RWPE1 (cell line): ENCODE measurements around the gene DPF3.

Experiments used
- CTCF ChIA-PET: fragments of 350-600 bp; sonication (Branson Sonifier 250); formaldehyde crosslinking; extraction: SDS; loops from one replicate; lab custom pipeline; 2021; lab: Yijun Ruan, JAX
- POLR2A ChIA-PET: fragments of 400-600 bp; formaldehyde crosslinking; extraction: SDS; loops from one replicate; lab custom pipeline; 2020; ENCODE audit warnings: antibody characterized with exemption; ENCODE audit not compliant: low non-redundant PET; lab: Yijun Ruan, JAX
- DNase-seq: peaks from one replicate; pipeline ENCODE4 v3.0.0; 2012; ENCODE audit warnings: low spot score
- H3K27ac ChIP-seq: fragments of 450-650 bp; 2 replicates; pipeline ENCODE4 v1.5.1; 2017
- CTCF ChIP-seq: fragments of 450-650 bp; conservative IDR thresholded peaks from 2 replicates; pipeline ENCODE4 v1.5.1; 2017; ENCODE audit warnings: low read depth, mild to moderate bottlenecking

The DPF3 gene

DNA sequence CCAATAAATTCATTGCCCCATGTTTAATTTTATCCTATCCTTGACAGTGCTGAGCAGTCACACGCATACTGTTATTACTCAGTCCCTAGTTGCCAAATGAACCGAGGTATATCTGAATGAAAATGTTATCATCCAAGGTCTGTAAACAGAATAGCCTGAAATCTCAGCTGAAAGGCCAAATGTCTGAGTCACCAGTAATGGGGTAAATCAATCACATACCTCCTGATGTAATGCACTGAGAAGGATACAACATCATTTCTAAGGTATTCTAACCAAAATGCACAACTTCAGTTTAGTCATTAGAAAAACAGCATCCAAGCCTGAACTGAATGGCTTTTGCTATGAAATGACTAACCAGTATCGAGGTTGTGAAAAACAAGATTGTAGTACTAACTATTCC lies 228.6 kb downstream of the DPF3 start:
- H3K27ac ChIP-seq, result no peak overlapping the region
- ChIA-PET CTCF (no interaction called here), POLR2A (no interaction called here)
- DNase-seq, result peak; percentile 85
- TF ChIP-seq CTCF, result no peak

DNA sequence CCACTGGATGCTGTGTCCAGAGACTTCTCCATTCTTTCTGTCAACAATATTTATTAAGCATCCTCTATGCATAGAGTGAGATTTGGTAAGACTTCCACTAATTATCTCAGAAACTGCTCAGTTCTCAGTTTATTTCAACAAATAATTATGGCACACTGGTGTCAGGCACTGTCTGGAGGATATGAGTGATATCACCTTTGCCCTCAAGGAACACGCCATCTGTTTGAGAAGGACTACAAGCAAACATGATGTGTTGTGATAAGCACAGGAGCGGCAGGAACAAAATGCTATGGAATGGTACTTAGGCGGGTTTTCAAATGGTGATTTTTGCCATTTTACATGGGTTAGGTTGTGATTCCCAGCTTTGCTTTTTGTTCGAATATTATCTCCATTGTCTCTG lies 229.2 kb downstream of the DPF3 start:
- no peak for TF ChIP-seq CTCF
- ChIA-PET POLR2A (no interaction called here), CTCF (no interaction called here)
- H3K27ac ChIP-seq, result no peak overlapping the region
- DNase-seq, result no peak

DNA sequence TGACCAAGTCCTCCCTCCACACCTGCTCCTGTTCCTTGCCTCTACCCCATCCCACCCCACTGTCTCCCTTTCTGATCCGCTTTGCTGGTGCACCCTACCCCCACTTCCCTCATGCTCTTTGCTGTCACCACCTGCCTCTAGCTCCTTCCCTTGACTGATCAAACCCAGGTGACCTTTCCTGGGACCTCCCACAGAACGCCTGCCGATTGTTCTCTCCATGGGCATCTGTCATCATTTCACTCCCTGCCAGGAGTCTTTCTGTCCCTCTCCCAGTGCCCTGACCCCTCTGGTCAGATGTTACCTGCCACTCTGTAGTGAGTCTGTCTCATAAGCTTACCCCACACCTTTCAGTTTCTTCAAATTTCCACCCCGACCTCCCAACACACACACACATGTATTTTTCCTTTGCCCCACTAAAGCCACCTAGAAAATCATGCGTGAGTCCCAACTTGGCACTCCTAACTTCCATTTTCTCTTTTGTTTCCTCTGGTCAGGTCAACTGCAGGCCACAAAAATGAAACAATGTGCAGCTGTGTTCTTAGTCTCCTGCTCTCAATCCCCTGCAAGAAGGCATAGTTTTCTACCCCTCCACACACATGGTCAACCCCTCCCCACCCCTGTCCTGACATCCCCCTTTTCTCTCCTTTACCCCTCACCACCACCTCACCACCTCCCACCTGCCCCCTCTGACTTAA lies 229.8 kb downstream of the DPF3 start:
- ChIA-PET CTCF (no interaction called here), POLR2A (no interaction called here)
- H3K27ac ChIP-seq, result no peak overlapping the region
- TF ChIP-seq CTCF, result no peak
- DNase-seq, result no peak

DNA sequence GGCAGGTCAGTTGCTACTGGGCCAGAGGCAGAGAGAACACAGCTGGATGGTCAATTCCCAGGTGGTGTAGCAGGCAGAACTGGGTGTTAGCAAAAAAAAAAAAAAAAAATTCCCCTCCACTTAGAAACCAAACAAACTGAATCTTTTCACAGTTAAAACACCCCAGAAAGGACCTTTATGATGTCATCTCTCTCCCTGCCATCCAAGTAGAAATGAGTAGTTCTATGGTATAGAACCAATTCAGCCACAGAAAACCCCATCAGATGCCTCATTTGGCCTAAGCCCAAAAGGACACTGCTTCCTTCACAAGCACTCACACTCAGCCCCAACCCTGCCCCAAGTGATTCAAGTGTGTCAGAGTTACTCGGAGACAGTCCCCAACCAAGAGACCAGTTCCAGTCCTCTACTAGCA lies 230.8 kb downstream of the DPF3 start:
- H3K27ac ChIP-seq, result no peak overlapping the region
- DNase-seq, result no peak
- no peak for TF ChIP-seq CTCF
- ChIA-PET POLR2A (no interaction called here), CTCF (interaction anchor here (0.6 kb wide), 2 partner anchors 29 to 164 kb away, joined by 3 read pairs; no protein-coding TSS in a partner anchor)

- CTCF ChIA-PET, result interaction anchor here (0.6 kb wide), 1 partner anchor 165 kb away, joined by 3 read pairs; no protein-coding TSS in a partner anchor
- H3K27ac ChIP-seq, result no peak overlapping the region
These were observed 231.7 kb downstream of the DPF3 start for GRCh38 chr14:72662214-72662613.

DNA sequence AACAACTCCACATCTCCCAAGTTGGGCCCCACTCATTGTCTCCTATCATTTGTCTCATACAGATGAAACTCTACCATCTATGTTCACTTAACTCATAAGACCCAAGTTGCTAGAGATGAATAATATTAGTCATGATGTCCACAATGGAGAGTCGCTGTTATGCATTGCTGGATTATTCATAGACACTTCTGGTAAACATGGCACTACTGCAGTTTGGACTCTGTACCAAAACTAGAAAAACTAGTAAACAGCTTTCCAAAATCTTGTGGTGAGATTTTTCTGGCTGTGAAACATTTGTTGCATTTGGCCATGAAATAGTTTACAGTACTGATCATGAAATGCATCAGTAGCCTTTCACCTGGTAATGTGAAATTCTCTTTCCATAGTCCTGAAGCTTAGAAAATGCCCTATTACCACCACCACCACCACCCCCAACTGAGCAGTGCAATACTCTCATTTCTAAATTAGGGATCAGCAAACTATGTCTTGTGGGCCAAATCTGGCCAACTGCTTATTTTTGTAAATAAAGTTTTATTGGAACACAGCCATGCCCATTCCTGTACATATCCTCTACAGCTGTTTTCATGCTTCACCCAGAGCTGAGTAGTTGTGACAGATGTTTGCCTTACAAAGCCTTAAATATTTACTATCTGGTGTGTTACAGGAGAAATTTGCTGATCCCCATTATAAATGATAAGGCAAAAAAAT lies 236.5 kb downstream of the DPF3 start:
- POLR2A ChIA-PET, result no interaction called here
- no peak for TF ChIP-seq CTCF
- DNase-seq, result no peak
- CTCF ChIA-PET, result no interaction called here
- no peak overlapping the region for H3K27ac ChIP-seq

More at GRCh38 chr14:72662214-72662613, 231.7 kb downstream of the DPF3 start:
- no peak for DNase-seq
- POLR2A ChIA-PET, result no interaction called here
- TF ChIP-seq CTCF, result no peak
